Heart right ventricle (tissue), 16 donors: ENCODE measurements around the gene OSBPL10. TPM values are rescaled to one million over a fixed set of nuclear protein-coding genes. Genes with fewer than 3 reads are reported as not detected.
"Not testable (repeated sequence)": the region's sequence is repeated elsewhere in the genome, so short reads cannot be mapped to it uniquely, and the experiment has no call there.

ENCODE experiments used
- ATAC-seq, 8 donors: fragments of 200-7000 bp; cut with Tn5 transposase; one replicate each; pipeline ENCODE4 v1.9.1; 2020; ENCODE audit warnings: mild to moderate bottlenecking in 8 of 8, moderate library complexity in 8 of 8, moderate number of reproducible peaks in 1 of 8
- DNase-seq, 2 donors: peaks; one replicate each; pipeline ENCODE4 v3.0.0-alpha.2; 2020
- H3K27ac ChIP-seq, 10 donors: fragments of 200-600 bp; sonication (generic) in 2 of 10; one replicate each; pipeline versions ENCODE4 v1.5.0 to v1.8.0; 2020 to 2022; ENCODE audit warnings: mild to moderate bottlenecking in 3 of 10
- H3K27me3 ChIP-seq, 7 donors: fragments of 200-600 bp; one replicate each; pipeline ENCODE4 v1.8.0; 2021 to 2022; ENCODE audit warnings: mild to moderate bottlenecking in 2 of 7
- H3K36me3 ChIP-seq, 9 donors: fragments of 200-600 bp; sonication (generic) in 1 of 9; one replicate each; pipeline versions ENCODE4 v1.5.0 to v1.8.0; 2020 to 2022; ENCODE audit warnings: mild to moderate bottlenecking in 2 of 9
- H3K4me1 ChIP-seq, 9 donors: fragments of 200-600 bp; sonication (generic) in 1 of 9; one replicate each; pipeline versions ENCODE4 v1.5.0 to v1.8.0; 2020 to 2022; ENCODE audit warnings: mild to moderate bottlenecking in 4 of 9
- H3K4me3 ChIP-seq, 10 donors: fragments of 200-600 bp; sonication (generic) in 2 of 10; one replicate each; pipeline versions ENCODE4 v1.5.0 to v1.8.0; 2020 to 2022; ENCODE audit warnings: mild to moderate bottlenecking in 7 of 10, moderate library complexity in 2 of 10
- H3K9me3 ChIP-seq, 11 donors: fragments of 200-600 bp in 10 of 11; sonication (generic) in 2 of 11; one replicate each; pipeline versions ENCODE4 v1.5.0 to v1.8.0; 2013 to 2022; ENCODE audit warnings: mild to moderate bottlenecking in 2 of 11, control low read depth in 1 of 11, moderate library complexity in 1 of 11
- CTCF ChIP-seq, 9 donors: fragments of 200-600 bp; sonication (generic) in 2 of 9; IDR thresholded peaks; one replicate each; pipeline versions ENCODE4 v1.5.0 to v1.8.0; 2021 to 2022; ENCODE audit warnings: antibody characterized with exemption in 9 of 9, mild to moderate bottlenecking in 5 of 9, moderate library complexity in 1 of 9
- WGBS, 2 donors: extraction: QIAGEN DNeasy Blood & Tissue Kit; methylation state at CpG; one replicate each; pipeline ENCODE4 v1.1.7; 2013; ENCODE audit warnings: inconsistent platforms in 1 of 2; 5-methylcytosine and 5-hydroxymethylcytosine counted together
- intact Hi-C, 10 donors: fragments of 100-400 bp; cut with DNase I; formaldehyde crosslinking; loops; one replicate each; pipeline versions ENCODE4 v1.11.1 to v1.14.2; 2022
- polyA plus RNA-seq, 2 donors: library from polyadenylated mRNA; stranded (reverse); fragments of 200-250 nt; gene quantifications; one replicate each; pipeline ENCODE4 v1.2.3, GENCODE V29; 2013
- total RNA-seq, 10 donors: library from RNA; stranded (reverse); fragmentation: NEBNext Ultra II Directional in 3 of 10; extraction: Animal tissue kit (Norgen Biotek cat#: 25700) in 3 of 10; gene quantifications; one replicate each; pipeline versions ENCODE4 v1.2.1 to v1.2.4, GENCODE V29; 2021 to 2023
- donor health status: Arrhythmogenic right ventricular cardiomyopathy.
- donor health status: ischemic (EF 13 %, LVEDD 7.1; RV severe dilation, severe dysfunction).
- donor health status: healthy with polysubstance abuse.
- donor health status: DM: no; HTN: yes; CAD: no.
- donor health status: DM: no; HTN: no; CAD: no.
- donor health status: ischemic (EF 25% LVEDD 6.9; RV normal size, moderate dysfunction).
- donor health status: ischemic (EF 25% LVEDD 5.7; RV mildly dilated, moderate dysfunction).
- donor health status: healthy.
- donor health status: DM: yes; HTN: yes; CAD: no.
- donor health status: Ischemic cardiomyopathy.
- donor health status: ischemic (EF 35%, LVEDD 5.7; RV mildly dilated, moderate dysfunction).
- donor health status: nonischemic (EF 11% LVEDD 7.7; RV severe dilation, severe dysfunction).
- donor health status: DM: yes; HTN: yes; CAD: no.
- donor health status: PGD.
- donor health status: ischemic (EF 29% LVEDD 5.4; RV normal size, mild dysfunction).
- donor health status: nonischemic (EF 23%, LVEDD 6.1; RV moderate dilation, normal function).

OSBPL10 gene
- total and polyA plus RNA-seq, 12 donors: 1.2 to 8.5 (median 4.1) TPM

GRCh38 chr3:31996195-31996594 is 15.1 kb upstream of the OSBPL10 start:
- 85 to 86% methylated on average over 1 of the region's 1 CpG for WGBS, 2 donors
- no peak for ATAC-seq
- no peaks in the 10 kb centered on the region for H3K36me3 ChIP-seq

GRCh38 chr3:31995026-31995425 is 14.0 kb upstream of the OSBPL10 start:
- H3K4me3 ChIP-seq, ATAC-seq, H3K27me3 ChIP-seq, H3K36me3 ChIP-seq, H3K4me1 ChIP-seq, DNase-seq, H3K27ac ChIP-seq, intact Hi-C loops: not testable (repeated sequence)
- peaks cover 0 to 42% (median 10%) of the 10 kb centered on the region in 11 donors for H3K9me3 ChIP-seq
- WGBS, 2 donors: 70 to 84% methylated on average over 5 of the region's 5 CpGs

More at GRCh38 chr3:31996195-31996594, 15.1 kb upstream of the OSBPL10 start:
- Histone ChIP-seq H3K9me3 (peaks cover 0 to 30% (median 0%) of the 10 kb centered on the region in 11 donors), H3K4me3 (no peak overlapping the region), H3K27me3 (no peaks in the 10 kb centered on the region), H3K27ac (no peak overlapping the region), H3K4me1 (no peaks in the 10 kb centered on the region)
- no peak for TF ChIP-seq CTCF (IDR thresholded peaks at IDR 0.05)
- DNase-seq: no peak
- intact Hi-C loops: no loop called here

GRCh38 chr3:31993843-31994242 is 12.8 kb upstream of the OSBPL10 start:
- DNase-seq (no peak), ATAC-seq (no peak)
- Histone ChIP-seq H3K9me3 (peaks cover 0 to 53% (median 17%) of the 10 kb centered on the region in 11 donors), H3K27ac (no peak overlapping the region), H3K4me3 (no peak overlapping the region), H3K27me3 (no peaks in the 10 kb centered on the region), H3K4me1 (no peaks in the 10 kb centered on the region), H3K36me3 (no peaks in the 10 kb centered on the region)
- TF ChIP-seq CTCF (IDR thresholded peaks at IDR 0.05): no peak
- 92 to 99% methylated on average over 1 of the region's 1 CpG for WGBS, 2 donors
- intact Hi-C loops: no loop called here

GRCh38 chr3:31992995-31993394 is 11.9 kb upstream of the OSBPL10 start:
- H3K27me3 ChIP-seq, ATAC-seq, H3K27ac ChIP-seq, H3K4me1 ChIP-seq, DNase-seq, intact Hi-C loops, H3K4me3 ChIP-seq, H3K36me3 ChIP-seq: not testable (repeated sequence)
- peaks cover 0 to 62% (median 25%) of the 10 kb centered on the region in 11 donors for H3K9me3 ChIP-seq
- 95 to 98% methylated on average over 6 of the region's 6 CpGs for WGBS, 2 donors

GRCh38 chr3:31988271-31988670 is 7.2 kb upstream of the OSBPL10 start:
- intact Hi-C loops: no loop called here

More at GRCh38 chr3:31988271-31988670, 7.2 kb upstream of the OSBPL10 start:
- no peak for DNase-seq
- Histone ChIP-seq H3K4me3 (no peak overlapping the region), H3K27me3 (no peaks in the 10 kb centered on the region), H3K9me3 (peaks cover 0 to 57% (median 29%) of the 10 kb centered on the region in 11 donors), H3K27ac (no peak overlapping the region), H3K4me1 (peaks cover 0 to 9% (median 0%) of the 10 kb centered on the region in 9 donors), H3K36me3 (no peaks in the 10 kb centered on the region)
- no peak for TF ChIP-seq CTCF (IDR thresholded peaks at IDR 0.05)
- no peak for ATAC-seq
- WGBS, 2 donors: 95 to 98% methylated on average over 1 of the region's 1 CpG
